HEK293 (cell line): ENCODE measurements around the gene ING4.
A peak's percentile ranks its signal among the peaks of the same experiment; 100 is the strongest.

Source experiments
- CTCF ChIA-PET: fragments of 350-600 bp; formaldehyde crosslinking; extraction: SDS; loops from one replicate; lab custom pipeline; 2021; ENCODE audit warnings: antibody characterized with exemption; lab: Yijun Ruan, JAX
- POLR2A ChIA-PET: fragments of 300-600 bp; formaldehyde crosslinking; extraction: SDS; loops from one replicate; lab custom pipeline; 2020; ENCODE audit warnings: antibody characterized with exemption, inconsistent platforms; lab: Yijun Ruan, JAX
- H3K27ac ChIP-seq: fragments of 200-500 bp; sonication (Bioruptor generic); 2 replicates; pipeline ENCODE4 v1.5.1; 2014; ENCODE audit warnings: low read depth, low read length, control low read depth, inconsistent platforms; ENCODE audit errors: extremely low read depth
- H3K36me3 ChIP-seq, 2 experiments: fragments of 200-500 bp in 1 of 2; sonication (Bioruptor generic) in 1 of 2; 1 replicate in 1 of 2; 2 replicates in 1 of 2; pipeline ENCODE4 v1.5.1; 2014 to 2017; ENCODE audit warnings: inconsistent platforms in 2 of 2, low read length in 2 of 2; ENCODE audit not compliant: control insufficient read depth in 2 of 2, insufficient read depth in 1 of 2
- H3K4me1 ChIP-seq: fragments of 200-500 bp; sonication (Bioruptor generic); 2 replicates; pipeline ENCODE4 v1.5.1; 2014; ENCODE audit warnings: mild to moderate bottlenecking, low read length, inconsistent platforms; ENCODE audit not compliant: control insufficient read depth, insufficient read depth
- H3K4me3 ChIP-seq: 2 replicates; pipeline ENCODE4 v1.5.1; 2011; ENCODE audit warnings: low read depth, mild to moderate bottlenecking, control low read depth, low read length, moderate library complexity
- H3K9me3 ChIP-seq: fragments of 200-500 bp; sonication (Bioruptor generic); 2 replicates; pipeline ENCODE4 v1.5.1; 2014; ENCODE audit warnings: low read depth, low read length, inconsistent platforms; ENCODE audit not compliant: control insufficient read depth, insufficient read depth
- AEBP2 ChIP-seq: fragments of 450-650 bp; formaldehyde crosslinking; IDR thresholded peaks from 2 replicates; pipeline ENCODE4 v1.5.1; 2016; ENCODE audit warnings: missing biosample characterization, missing genetic modification characterization, borderline replicate concordance
- ELK4 ChIP-seq: IDR thresholded peaks from 2 replicates; pipeline ENCODE4 v1.6.1; 2011; ENCODE audit warnings: mild to moderate bottlenecking, low read depth, low read length, borderline replicate concordance
- GFI1B ChIP-seq: fragments of 450-650 bp; formaldehyde crosslinking; IDR thresholded peaks from 2 replicates; pipeline ENCODE4 v1.5.1; 2016; ENCODE audit warnings: missing biosample characterization, missing genetic modification characterization
- GLIS1 ChIP-seq: fragments of 450-650 bp; formaldehyde crosslinking; IDR thresholded peaks from 2 replicates; pipeline ENCODE4 v1.5.1; 2016; ENCODE audit warnings: missing biosample characterization, missing genetic modification characterization
- PBX3 ChIP-seq: sonication (generic); formaldehyde crosslinking; IDR thresholded peaks from 2 replicates; pipeline ENCODE4 v1.8.1; 2022; ENCODE audit warnings: mild to moderate bottlenecking, moderate library complexity, missing genetic modification reagents
- TCF7L2 ChIP-seq: IDR thresholded peaks from 2 replicates; pipeline ENCODE4 v1.6.1; 2011; ENCODE audit warnings: low read depth, mild to moderate bottlenecking, inconsistent platforms, low read length, moderate library complexity, borderline replicate concordance
- ZNF148 ChIP-seq: fragments of 450-650 bp; formaldehyde crosslinking; IDR thresholded peaks from 2 replicates; pipeline ENCODE4 v1.5.0; 2017; ENCODE audit warnings: missing biosample characterization, missing genetic modification characterization, borderline replicate concordance
- ZNF2 ChIP-seq: fragments of 450-650 bp; formaldehyde crosslinking; IDR thresholded peaks from 2 replicates; pipeline ENCODE4 v1.5.1; 2016; ENCODE audit warnings: missing biosample characterization, missing genetic modification characterization
- ZNF416 ChIP-seq: fragments of 450-650 bp; formaldehyde crosslinking; IDR thresholded peaks from 2 replicates; pipeline ENCODE4 v1.5.1; 2016; ENCODE audit warnings: missing biosample characterization, missing genetic modification characterization
- ZNF473 ChIP-seq: fragments of 450-650 bp; formaldehyde crosslinking; IDR thresholded peaks from 2 replicates; pipeline ENCODE4 v1.5.1; 2017; ENCODE audit warnings: missing biosample characterization, missing genetic modification characterization
- ZNF521 ChIP-seq: fragments of 450-650 bp; formaldehyde crosslinking; IDR thresholded peaks from 2 replicates; pipeline ENCODE4 v1.5.1; 2017; ENCODE audit warnings: missing biosample characterization, mild to moderate bottlenecking, missing genetic modification characterization
- ZNF530 ChIP-seq: fragments of 450-650 bp; formaldehyde crosslinking; IDR thresholded peaks from 2 replicates; pipeline ENCODE4 v1.5.1; 2016; ENCODE audit warnings: low read depth, missing biosample characterization, missing genetic modification characterization
- ZNF610 ChIP-seq: fragments of 450-650 bp; formaldehyde crosslinking; IDR thresholded peaks from 2 replicates; pipeline ENCODE4 v1.5.1; 2016; ENCODE audit warnings: missing biosample characterization, missing genetic modification characterization, borderline replicate concordance
- ZNF621 ChIP-seq: fragments of 450-650 bp; formaldehyde crosslinking; IDR thresholded peaks from 2 replicates; pipeline ENCODE4 v1.5.1; 2017; ENCODE audit warnings: missing biosample characterization, missing genetic modification characterization
- ZNF626 ChIP-seq: fragments of 450-650 bp; sonication (Bioruptor Pico); formaldehyde crosslinking; IDR thresholded peaks from 2 replicates; pipeline ENCODE4 v1.5.1; 2018; ENCODE audit warnings: missing biosample characterization, missing genetic modification characterization, inconsistent platforms
- ZNF645 ChIP-seq: fragments of 450-650 bp; formaldehyde crosslinking; IDR thresholded peaks from 2 replicates; pipeline ENCODE4; 2016; ENCODE audit warnings: missing biosample characterization, missing genetic modification characterization
- ZNF654 ChIP-seq: fragments of 450-650 bp; formaldehyde crosslinking; IDR thresholded peaks from 2 replicates; pipeline ENCODE4 v1.5.1; 2016; ENCODE audit warnings: low read depth, missing biosample characterization, missing genetic modification characterization
- ZNF660 ChIP-seq: fragments of 450-650 bp; IDR thresholded peaks from 2 replicates; pipeline ENCODE4 v1.5.1; 2018; ENCODE audit warnings: missing biosample characterization, mild to moderate bottlenecking, missing genetic modification characterization
- ZNF670 ChIP-seq: fragments of 450-650 bp; formaldehyde crosslinking; IDR thresholded peaks from 2 replicates; pipeline ENCODE4 v1.5.1; 2016; ENCODE audit warnings: missing biosample characterization, missing genetic modification characterization, low read depth
- ZNF677 ChIP-seq: fragments of 450-650 bp; IDR thresholded peaks from 2 replicates; pipeline ENCODE4 v1.5.0; 2018; ENCODE audit warnings: missing biosample characterization, mild to moderate bottlenecking, missing genetic modification characterization, moderate library complexity
- ZNF701 ChIP-seq: fragments of 450-650 bp; formaldehyde crosslinking; IDR thresholded peaks from 2 replicates; pipeline ENCODE4 v1.5.1; 2016; ENCODE audit warnings: missing biosample characterization, missing genetic modification characterization
- ZNF791 ChIP-seq: fragments of 450-650 bp; formaldehyde crosslinking; IDR thresholded peaks from 2 replicates; pipeline ENCODE4 v1.5.1; 2016; ENCODE audit warnings: missing biosample characterization, missing genetic modification characterization
- ZNF792 ChIP-seq: fragments of 450-650 bp; formaldehyde crosslinking; IDR thresholded peaks from 2 replicates; pipeline ENCODE4 v1.5.1; 2016; ENCODE audit warnings: missing biosample characterization, missing genetic modification characterization
- ZSCAN18 ChIP-seq: fragments of 450-650 bp; formaldehyde crosslinking; IDR thresholded peaks from 2 replicates; pipeline ENCODE4 v1.5.1; 2016; ENCODE audit warnings: missing biosample characterization, missing genetic modification characterization

Gene ING4

GRCh38 chr12:6688999-6689882, 26.3 kb upstream of the ING4 start, which contains the start of gene ZNF384 (continued):
- TF ChIP-seq ZNF677 (tag by site-specific recombination) = no peak

- peaks cover 16 to 25% of the 10 kb centered on the region in 2 experiments; a peak in 2 of 3 replicates for H3K36me3 ChIP-seq
- peak overlapping the region; percentile 73 for H3K4me3 ChIP-seq
- POLR2A ChIA-PET = interaction anchor here (0.6 to 2.2 kb wide), 31 partner anchors 9 to 502 kb away, joined by 3 to 104 read pairs (median 6); partner anchors contain the start of genes CDCA3, COPS7A, GAPDH and MLF2
- CTCF ChIA-PET = interaction anchor here (0.7 to 1.2 kb wide), 4 partner anchors 48 to 65 kb away, joined by 3 read pairs; partner anchors contain the start of gene MLF2
- H3K27ac ChIP-seq = peak overlapping the region; percentile 99
- H3K4me1 ChIP-seq = peaks cover 13% of the 10 kb centered on the region
- H3K9me3 ChIP-seq = no peaks in the 10 kb centered on the region
- TF ChIP-seq TCF7L2 (no peak), ZNF791 (no peak), ZNF792 (tag by site-specific recombination) (no peak), ZNF654 (no peak), ZNF416 (tag by site-specific recombination) (no peak), AEBP2 (tag by site-specific recombination) (no peak), ZNF521 (tag by site-specific recombination) (no peak), ELK4 (no peak), ZNF645 (tag by site-specific recombination) (no peak), ZNF148 (tag by site-specific recombination) (no peak), ZNF621 (tag by site-specific recombination) (no peak), ZNF530 (tag by site-specific recombination) (no peak), ZNF626 (tag by site-specific recombination) (no peak), ZSCAN18 (tag by site-specific recombination) (no peak), GFI1B (tag by site-specific recombination) (no peak), ZNF670 (tag by site-specific recombination) (no peak), ZNF660 (tag by site-specific recombination) (no peak), GLIS1 (tag by site-specific recombination) (no peak; the same call in 1 of the 2 replicates), ZNF2 (tag by site-specific recombination) (no peak), ZNF610 (no peak), ZNF701 (tag by site-specific recombination) (no peak), ZNF473 (tag by site-specific recombination) (no peak), PBX3 (CRISPR knock-in tag) (no peak)
Observed at GRCh38 chr12:6688543-6688998, 25.7 kb upstream of the ING4 start.
